Activated naive CD8-positive, alpha-beta T cell treated with anti-CD3 and anti-CD28 coated beads for 36 hours (primary cell): ENCODE data around the gene POFUT2. TPM values are rescaled to one million over a fixed set of nuclear protein-coding genes. Genes with fewer than 3 reads are reported as not detected.

Experiments
- DNase-seq: peaks from one replicate; pipeline ENCODE4 v3.0.0; 2021
- H3K27ac Mint-ChIP-seq: one replicate; pipeline ENCODE4 v1.8.0; 2022; ENCODE audit warnings: mild to moderate bottlenecking, moderate library complexity, mixed read lengths
- H3K27me3 Mint-ChIP-seq: one replicate; pipeline ENCODE4 v1.8.0; 2022; ENCODE audit warnings: mild to moderate bottlenecking, mixed read lengths
- H3K36me3 Mint-ChIP-seq: one replicate; pipeline ENCODE4 v1.8.0; 2021; ENCODE audit warnings: mild to moderate bottlenecking, mixed read lengths
- H3K4me1 Mint-ChIP-seq: one replicate; pipeline ENCODE4 v1.8.0; 2021; ENCODE audit warnings: mixed read lengths
- H3K4me3 Mint-ChIP-seq: one replicate; pipeline ENCODE4 v1.8.0; 2022; ENCODE audit warnings: mild to moderate bottlenecking, moderate library complexity, mixed read lengths
- H3K9me3 Mint-ChIP-seq: one replicate; pipeline ENCODE4 v1.8.0; 2022; ENCODE audit warnings: mixed read lengths
- total RNA-seq, 2 experiments: library from RNA; stranded (reverse); gene quantifications; one replicate each; pipeline ENCODE4 v1.2.3, GENCODE V29; 2021

The POFUT2 gene
- total RNA-seq, 2 experiments from 2014 or later: 11.6 to 13.3 TPM

- Mint-ChIP-seq H3K27ac (no peak overlapping the region), H3K4me1 (peaks cover 8% of the 10 kb centered on the region), H3K36me3 (no peaks in the 10 kb centered on the region), H3K4me3 (no peak overlapping the region), H3K9me3 (no peaks in the 10 kb centered on the region), H3K27me3 (peaks cover 29% of the 10 kb centered on the region)
- no peak for DNase-seq
Measured at GRCh38 chr21:45251635-45252447, 35.9 kb downstream of the POFUT2 start.

- H3K27ac Mint-ChIP-seq: no peak overlapping the region
- H3K4me1 Mint-ChIP-seq: peaks cover 6% of the 10 kb centered on the region
- H3K36me3 Mint-ChIP-seq: no peaks in the 10 kb centered on the region
- H3K4me3 Mint-ChIP-seq: no peak overlapping the region
- no peaks in the 10 kb centered on the region for H3K9me3 Mint-ChIP-seq
- H3K27me3 Mint-ChIP-seq: peaks cover 26% of the 10 kb centered on the region
- DNase-seq: no peak
Measured at GRCh38 chr21:45250914-45251634, 36.6 kb downstream of the POFUT2 start.

GRCh38 chr21:45250272-45250671, 37.4 kb downstream of the POFUT2 start:
- H3K4me3 Mint-ChIP-seq: no peak overlapping the region
- no peak for DNase-seq
- no peaks in the 10 kb centered on the region for H3K36me3 Mint-ChIP-seq
- H3K4me1 Mint-ChIP-seq: peaks cover 2% of the 10 kb centered on the region
- H3K9me3 Mint-ChIP-seq: no peaks in the 10 kb centered on the region
- H3K27ac Mint-ChIP-seq: no peak overlapping the region
- H3K27me3 Mint-ChIP-seq: peaks cover 18% of the 10 kb centered on the region

GRCh38 chr21:45249626-45250025, 38.1 kb downstream of the POFUT2 start:
- no peaks in the 10 kb centered on the region for H3K36me3 Mint-ChIP-seq
- H3K4me1 Mint-ChIP-seq: no peaks in the 10 kb centered on the region
- peaks cover 12% of the 10 kb centered on the region for H3K27me3 Mint-ChIP-seq
- no peak overlapping the region for H3K4me3 Mint-ChIP-seq
- no peak for DNase-seq
- H3K9me3 Mint-ChIP-seq: no peaks in the 10 kb centered on the region
- no peak overlapping the region for H3K27ac Mint-ChIP-seq

GRCh38 chr21:45248893-45249381, 38.8 kb downstream of the POFUT2 start:
- Mint-ChIP-seq H3K36me3 (no peaks in the 10 kb centered on the region), H3K27me3 (peaks cover 8% of the 10 kb centered on the region), H3K4me3 (no peak overlapping the region), H3K4me1 (no peaks in the 10 kb centered on the region), H3K27ac (no peak overlapping the region), H3K9me3 (peaks cover 1% of the 10 kb centered on the region)
- DNase-seq: no peak

GRCh38 chr21:45248301-45248892, 39.3 kb downstream of the POFUT2 start:
- H3K9me3 Mint-ChIP-seq: peaks cover 6% of the 10 kb centered on the region
- no peak overlapping the region for H3K4me3 Mint-ChIP-seq
- peaks cover 8% of the 10 kb centered on the region for H3K27me3 Mint-ChIP-seq

GRCh38 chr21:45246386-45247320, 41.0 kb downstream of the POFUT2 start:
- Mint-ChIP-seq H3K27me3 (peaks cover 12% of the 10 kb centered on the region), H3K4me3 (no peak overlapping the region), H3K36me3 (peaks cover 4% of the 10 kb centered on the region), H3K4me1 (no peaks in the 10 kb centered on the region), H3K27ac (no peak overlapping the region), H3K9me3 (peaks cover 11% of the 10 kb centered on the region)
- DNase-seq: no peak

More at GRCh38 chr21:45248301-45248892, 39.3 kb downstream of the POFUT2 start:
- no peak for DNase-seq
- peaks cover 4% of the 10 kb centered on the region for H3K36me3 Mint-ChIP-seq
- H3K27ac Mint-ChIP-seq: no peak overlapping the region
- H3K4me1 Mint-ChIP-seq: no peaks in the 10 kb centered on the region

GRCh38 chr21:45244799-45245340, 42.8 kb downstream of the POFUT2 start:
- Mint-ChIP-seq H3K27me3 (peaks cover 23% of the 10 kb centered on the region), H3K4me1 (no peaks in the 10 kb centered on the region), H3K9me3 (peaks cover 11% of the 10 kb centered on the region), H3K4me3 (no peak overlapping the region), H3K27ac (no peak overlapping the region), H3K36me3 (peaks cover 4% of the 10 kb centered on the region)
- DNase-seq: no peak

- DNase-seq: no peak
- Mint-ChIP-seq H3K36me3 (peaks cover 4% of the 10 kb centered on the region), H3K27ac (no peak overlapping the region), H3K9me3 (peaks cover 11% of the 10 kb centered on the region), H3K27me3 (peaks cover 30% of the 10 kb centered on the region), H3K4me3 (no peak overlapping the region), H3K4me1 (no peaks in the 10 kb centered on the region)
Measured at GRCh38 chr21:45243603-45244002, 44.1 kb downstream of the POFUT2 start.

- peaks cover 38% of the 10 kb centered on the region for H3K27me3 Mint-ChIP-seq
- no peaks in the 10 kb centered on the region for H3K4me1 Mint-ChIP-seq
- DNase-seq: no peak
- peaks cover 11% of the 10 kb centered on the region for H3K9me3 Mint-ChIP-seq
- no peak overlapping the region for H3K4me3 Mint-ChIP-seq
- no peak overlapping the region for H3K27ac Mint-ChIP-seq
- peaks cover 4% of the 10 kb centered on the region for H3K36me3 Mint-ChIP-seq
Measured at GRCh38 chr21:45241357-45241756, 46.3 kb downstream of the POFUT2 start.

GRCh38 chr21:45237401-45237800, 50.3 kb downstream of the POFUT2 start:
- H3K36me3 Mint-ChIP-seq: no peaks in the 10 kb centered on the region
- peaks cover 4% of the 10 kb centered on the region for H3K9me3 Mint-ChIP-seq
- H3K27me3 Mint-ChIP-seq: peaks cover 46% of the 10 kb centered on the region
- no peaks in the 10 kb centered on the region for H3K4me1 Mint-ChIP-seq
- no peak for DNase-seq
- H3K27ac Mint-ChIP-seq: no peak overlapping the region
- H3K4me3 Mint-ChIP-seq: no peak overlapping the region

- peaks cover 42% of the 10 kb centered on the region for H3K27me3 Mint-ChIP-seq
- H3K4me3 Mint-ChIP-seq: no peak overlapping the region
- no peaks in the 10 kb centered on the region for H3K36me3 Mint-ChIP-seq
- no peaks in the 10 kb centered on the region for H3K4me1 Mint-ChIP-seq
- no peaks in the 10 kb centered on the region for H3K9me3 Mint-ChIP-seq
- DNase-seq: no peak
- H3K27ac Mint-ChIP-seq: no peak overlapping the region
Measured at GRCh38 chr21:45236481-45236880, 51.2 kb downstream of the POFUT2 start.

GRCh38 chr21:45235488-45235887, 52.2 kb downstream of the POFUT2 start:
- H3K4me1 Mint-ChIP-seq: no peaks in the 10 kb centered on the region
- H3K27me3 Mint-ChIP-seq: peaks cover 35% of the 10 kb centered on the region
- no peaks in the 10 kb centered on the region for H3K9me3 Mint-ChIP-seq
- no peak overlapping the region for H3K4me3 Mint-ChIP-seq
- H3K36me3 Mint-ChIP-seq: no peaks in the 10 kb centered on the region
- DNase-seq: no peak
- no peak overlapping the region for H3K27ac Mint-ChIP-seq

- Mint-ChIP-seq H3K4me1 (no peaks in the 10 kb centered on the region), H3K9me3 (no peaks in the 10 kb centered on the region), H3K27ac (no peak overlapping the region), H3K36me3 (no peaks in the 10 kb centered on the region), H3K27me3 (peaks cover 32% of the 10 kb centered on the region), H3K4me3 (no peak overlapping the region)
- DNase-seq: no peak
Measured at GRCh38 chr21:45234965-45235364, 52.7 kb downstream of the POFUT2 start.
